ENCODE results near the gene RNF135.

GRCh38 chr17:30929081-30929633, 41.7 kb upstream of the RNF135 start:
- TF ChIP-seq CTCF (IDR thresholded peaks at IDR 0.05; ENCODE audit: low read length) (no peak), EZH2 (optimal IDR thresholded peaks at IDR 0.05; ENCODE audit: low read depth, low read length) (no peak)
